Skin of body (tissue), 2 donors: Measurements from ENCODE around the gene FAM217A. TPM values are rescaled to one million over a fixed set of nuclear protein-coding genes. Genes with fewer than 3 reads are reported as not detected.
"Not testable (repeated sequence)": the region's sequence is repeated elsewhere in the genome, so short reads cannot be mapped to it uniquely, and the experiment has no call there.

Experiments used
- DNase-seq: peaks from one replicate; lab custom pipeline; 2025; lab: John Stamatoyannopoulos, UW
- total RNA-seq: library from RNA; depleted of rRNA; stranded (reverse); fragments of >200 nt; gene quantifications from one replicate; pipeline ENCODE4 v1.2.3, GENCODE V29; 2014

FAM217A gene
- total RNA-seq, result not detected

- no peak for DNase-seq
Measured at GRCh38 chr6:4078691-4079471, at the start of gene FAM217A. Gene FAM217A, minus strand, starts transcription at chr6:4079137. Its CDS starts 1,723 bp downstream, at chr6:4077414.

- DNase-seq, result no peak
Measured at GRCh38 chr6:4128072-4128471, 49.1 kb upstream of the FAM217A start.

GRCh38 chr6:4125933-4126864, 47.3 kb upstream of the FAM217A start:
- no peak for DNase-seq

- no peak for DNase-seq
Measured at GRCh38 chr6:4125500-4125899, 46.6 kb upstream of the FAM217A start.

GRCh38 chr6:4124351-4124750, 45.4 kb upstream of the FAM217A start:
- DNase-seq, result no peak

- no peak for DNase-seq
Measured at GRCh38 chr6:4115741-4116140, 36.8 kb upstream of the FAM217A start.

GRCh38 chr6:4114123-4114522, 35.2 kb upstream of the FAM217A start:
- no peak for DNase-seq

- no peak for DNase-seq
Measured at GRCh38 chr6:4113649-4114048, 34.7 kb upstream of the FAM217A start.

GRCh38 chr6:4112366-4112765, 33.4 kb upstream of the FAM217A start:
- no peak for DNase-seq

GRCh38 chr6:4109363-4109815, 30.5 kb upstream of the FAM217A start:
- not testable (repeated sequence) for DNase-seq

- DNase-seq, result no peak
Measured at GRCh38 chr6:4108561-4109093, 29.7 kb upstream of the FAM217A start.

- DNase-seq, result no peak
Measured at GRCh38 chr6:4107873-4108272, 28.9 kb upstream of the FAM217A start.

- DNase-seq, result no peak
Measured at GRCh38 chr6:4105980-4106536, 27.1 kb upstream of the FAM217A start.

GRCh38 chr6:4103929-4104328, 25.0 kb upstream of the FAM217A start:
- no peak for DNase-seq

- DNase-seq, result no peak
Measured at GRCh38 chr6:4102687-4103244, 23.8 kb upstream of the FAM217A start.

GRCh38 chr6:4101298-4101697, 22.4 kb upstream of the FAM217A start:
- DNase-seq, result no peak

GRCh38 chr6:4100655-4101054, 21.7 kb upstream of the FAM217A start:
- no peak for DNase-seq

- no peak for DNase-seq
Measured at GRCh38 chr6:4093288-4093687, 14.4 kb upstream of the FAM217A start.

- DNase-seq, result no peak
Measured at GRCh38 chr6:4091941-4092340, 13.0 kb upstream of the FAM217A start.

- DNase-seq, result not testable (repeated sequence)
Measured at GRCh38 chr6:4090043-4090442, 11.1 kb upstream of the FAM217A start.

GRCh38 chr6:4088704-4089103, 9.8 kb upstream of the FAM217A start:
- DNase-seq, result no peak
